Neural cell (in vitro differentiated cells): ENCODE data around the gene USP35.

Experiments used
- CTCF ChIP-seq: fragments of 450-650 bp; IDR thresholded peaks from 2 replicates; pipeline ENCODE4 v1.5.1; 2014; ENCODE audit warnings: antibody characterized with exemption, mild to moderate bottlenecking, moderate library complexity; ENCODE audit not compliant: poor library complexity, severe bottlenecking
- EP300 ChIP-seq: fragments of 450-650 bp; conservative IDR thresholded peaks from 2 replicates; pipeline ENCODE4 v1.6.1; 2014; ENCODE audit warnings: antibody characterized with exemption, mild to moderate bottlenecking, moderate library complexity; ENCODE audit not compliant: poor library complexity, severe bottlenecking
- MXI1 ChIP-seq: fragments of 450-650 bp; conservative IDR thresholded peaks from 2 replicates; pipeline ENCODE4 v1.6.1; 2014; ENCODE audit warnings: antibody characterized with exemption, mild to moderate bottlenecking; ENCODE audit not compliant: poor library complexity, severe bottlenecking
- SMC3 ChIP-seq: fragments of 450-650 bp; conservative IDR thresholded peaks from 2 replicates; pipeline ENCODE4 v1.6.1; 2014; ENCODE audit warnings: antibody characterized with exemption, mild to moderate bottlenecking, moderate library complexity; ENCODE audit not compliant: poor library complexity
- TAF1 ChIP-seq: IDR thresholded peaks from 2 replicates; pipeline ENCODE4 v1.6.1; 2012; ENCODE audit warnings: low read depth

GRCh38 chr11:78187366-78188285 lies 1.1 kb upstream of the USP35 start:
- TF ChIP-seq CTCF (no peak), TAF1 (no peak), SMC3 (no peak), EP300 (no peak), MXI1 (peak; percentile 2)
